Measurements from ENCODE around the gene QSOX2.

QSOX2 gene

DNA sequence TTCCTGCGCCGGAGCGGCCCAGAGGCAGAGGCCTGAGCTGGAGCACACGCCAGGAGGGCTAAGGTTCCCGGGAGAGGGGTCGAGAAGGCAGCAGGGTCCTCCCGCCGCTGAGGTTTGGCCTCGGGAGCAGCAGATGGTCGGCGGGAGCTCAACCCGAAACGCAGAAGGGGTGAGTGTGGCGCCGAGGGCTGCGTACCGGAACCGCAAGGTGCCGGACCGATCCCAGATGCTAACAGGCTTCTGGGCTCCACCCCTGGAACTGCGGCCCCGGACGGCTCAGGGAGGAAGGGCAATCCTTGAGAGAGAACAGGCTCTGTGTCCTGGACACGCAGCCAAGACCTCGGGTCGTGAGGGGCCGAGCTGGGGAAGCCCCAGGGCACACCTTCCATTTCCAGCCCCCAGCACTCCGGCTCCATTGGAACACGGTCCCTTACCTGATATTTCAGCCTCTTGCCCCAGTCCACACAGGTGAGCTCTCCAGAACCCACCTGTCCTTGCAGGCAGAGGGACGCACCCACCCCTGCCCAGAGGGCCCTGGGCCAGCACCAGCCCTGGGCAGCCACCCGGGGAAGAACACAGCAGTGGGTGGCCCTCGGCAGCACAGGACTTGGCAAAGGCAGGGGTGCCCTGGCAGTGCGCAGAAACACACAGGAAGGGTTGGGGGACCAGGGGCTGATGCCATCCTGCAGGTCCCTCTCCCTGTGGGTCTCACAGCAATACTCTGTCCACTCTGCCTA, 42.0 kb downstream of the QSOX2 start:
- DNase-seq (ENCODE audit: low read depth): no peak

GRCh38 chr9:136202454-136203407, 42.9 kb downstream of the QSOX2 start:
- no peak for DNase-seq (ENCODE audit: low read depth)

GRCh38 chr9:136201609-136202453, 43.8 kb downstream of the QSOX2 start:
- no peak for DNase-seq (ENCODE audit: low read depth)

GRCh38 chr9:136201174-136201573, 44.4 kb downstream of the QSOX2 start:
- DNase-seq (ENCODE audit: low read depth): no peak

GRCh38 chr9:136200424-136200823, 45.2 kb downstream of the QSOX2 start:
- DNase-seq (ENCODE audit: low read depth): no peak

DNA sequence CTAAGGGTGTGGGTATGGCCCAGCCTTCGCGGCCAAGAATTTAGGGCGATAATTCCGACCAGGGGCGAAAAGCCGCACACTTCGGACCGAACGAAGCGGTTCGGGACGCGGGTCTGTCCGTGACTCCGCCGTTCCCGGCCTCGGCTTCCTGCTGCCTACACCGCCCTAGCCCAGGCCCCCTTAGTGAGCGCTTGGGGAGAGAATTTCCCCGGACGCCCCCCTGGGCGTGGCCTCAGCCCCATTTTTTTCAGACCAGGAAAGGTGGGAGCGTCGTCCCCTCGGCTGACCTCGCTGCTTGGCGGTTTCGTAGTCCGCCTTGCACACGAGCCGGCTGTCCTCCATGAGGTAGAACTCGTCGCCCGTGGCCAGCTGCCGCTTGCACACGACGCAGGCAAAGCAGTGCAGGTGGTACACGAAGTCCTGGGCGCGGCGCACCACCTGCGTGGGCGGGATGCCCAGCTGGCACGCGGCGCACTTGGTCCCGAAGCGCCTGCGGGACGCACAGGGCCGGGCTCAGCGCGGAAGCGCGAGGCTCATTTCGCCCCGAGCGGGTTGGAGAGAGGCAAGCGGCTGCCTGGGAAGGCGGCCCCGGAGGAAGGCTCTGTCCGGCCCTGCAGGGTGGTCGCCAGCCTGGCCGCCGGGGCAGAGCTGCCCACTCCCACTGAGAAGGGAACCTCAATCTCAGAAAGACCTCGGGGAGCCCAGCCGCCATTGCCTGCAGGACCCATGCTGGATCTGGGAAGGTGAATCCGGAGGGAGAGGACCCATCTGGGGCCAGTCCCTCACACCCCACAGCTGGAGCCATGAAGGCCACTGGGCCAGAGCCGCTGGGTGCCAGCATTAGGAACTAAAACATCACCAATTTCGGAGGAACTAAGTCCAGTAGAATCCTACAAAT, 46.0 kb downstream of the QSOX2 start:
- no peak for DNase-seq (ENCODE audit: low read depth)

GRCh38 chr9:136198605-136199083, 47.0 kb downstream of the QSOX2 start:
- DNase-seq (ENCODE audit: low read depth): no peak

GRCh38 chr9:136197930-136198604, 47.5 kb downstream of the QSOX2 start:
- no peak for DNase-seq (ENCODE audit: low read depth)

GRCh38 chr9:136197084-136197875, 48.3 kb downstream of the QSOX2 start:
- no peak for DNase-seq (ENCODE audit: low read depth)

DNA sequence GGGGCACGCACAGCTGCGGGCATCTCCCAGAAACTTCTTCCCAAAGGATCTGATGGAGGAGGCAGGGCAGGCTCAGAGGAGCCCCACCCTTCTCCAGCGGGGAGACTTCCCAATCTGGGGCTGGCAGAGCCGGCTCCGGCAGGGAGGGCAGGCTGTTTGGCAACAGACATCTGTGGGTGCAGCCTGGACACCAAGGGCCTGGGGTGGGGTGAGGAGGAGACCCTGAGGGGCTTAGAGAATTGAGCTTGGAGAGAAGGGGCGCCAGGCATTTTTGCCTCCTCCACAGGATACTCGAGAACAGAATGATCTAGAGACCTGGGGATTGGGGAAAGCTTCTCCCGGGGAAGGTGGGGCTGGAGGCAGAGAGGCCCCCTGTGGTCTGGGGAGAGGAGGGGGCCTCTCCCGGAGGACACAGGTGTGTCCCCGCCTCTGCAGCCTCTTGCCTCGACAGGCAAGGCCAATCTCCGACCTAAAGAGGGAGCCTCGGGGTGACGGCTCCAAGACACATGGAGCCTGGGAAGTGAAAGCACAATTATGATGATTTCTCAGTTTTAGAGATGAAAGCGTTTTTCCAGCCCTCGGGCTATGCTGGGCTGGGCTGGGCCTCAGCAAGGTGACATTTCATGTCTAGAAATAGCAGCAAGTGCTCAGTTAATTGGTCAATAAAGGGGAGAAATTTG, 49.1 kb downstream of the QSOX2 start:
- DNase-seq (ENCODE audit: low read depth): no peak

DNA sequence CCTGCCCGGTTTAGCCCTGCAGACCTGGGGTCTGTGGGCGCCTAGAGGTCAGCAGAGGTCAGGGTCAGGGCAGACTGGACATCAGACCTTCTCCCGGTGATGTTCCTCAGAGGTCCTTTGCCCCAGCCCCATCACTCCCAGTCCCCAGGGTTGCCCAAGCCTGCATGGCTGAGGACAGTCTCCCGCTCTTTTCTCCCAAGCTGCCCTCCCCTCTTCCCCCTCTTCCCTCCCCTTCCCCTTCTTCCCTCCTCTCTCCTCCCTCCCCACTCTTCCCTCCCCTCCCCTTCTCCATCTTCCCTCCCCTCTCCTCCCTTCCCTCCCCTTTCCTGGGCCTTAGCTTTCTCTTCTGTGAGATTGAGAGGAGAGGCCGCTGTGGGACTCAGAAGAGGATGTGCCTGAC, 51.1 kb downstream of the QSOX2 start:
- DNase-seq (ENCODE audit: low read depth): no peak

DNA sequence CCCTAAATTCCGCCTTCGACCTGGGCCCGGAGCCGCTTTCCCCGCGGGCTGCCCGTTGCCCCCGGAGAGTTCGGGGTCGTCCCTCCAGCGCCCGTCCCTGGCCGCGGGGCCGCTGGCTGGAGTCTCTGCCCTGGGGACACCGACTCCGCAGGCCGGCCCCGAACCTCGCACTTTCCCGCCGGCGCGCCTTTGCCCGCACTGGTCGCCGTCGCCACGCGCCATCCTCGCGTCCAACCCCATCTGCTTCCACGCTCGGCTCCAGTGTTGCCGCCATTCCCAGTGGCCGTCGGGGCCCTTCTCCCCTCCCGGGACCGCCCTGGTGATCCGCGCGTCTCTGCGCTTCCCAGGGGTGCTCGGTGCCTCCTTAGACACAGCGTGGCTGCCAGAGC, 51.7 kb downstream of the QSOX2 start:
- no peak for DNase-seq (ENCODE audit: low read depth)

GRCh38 chr9:136193127-136193890, 52.3 kb downstream of the QSOX2 start:
- no peak for DNase-seq (ENCODE audit: low read depth)

DNA sequence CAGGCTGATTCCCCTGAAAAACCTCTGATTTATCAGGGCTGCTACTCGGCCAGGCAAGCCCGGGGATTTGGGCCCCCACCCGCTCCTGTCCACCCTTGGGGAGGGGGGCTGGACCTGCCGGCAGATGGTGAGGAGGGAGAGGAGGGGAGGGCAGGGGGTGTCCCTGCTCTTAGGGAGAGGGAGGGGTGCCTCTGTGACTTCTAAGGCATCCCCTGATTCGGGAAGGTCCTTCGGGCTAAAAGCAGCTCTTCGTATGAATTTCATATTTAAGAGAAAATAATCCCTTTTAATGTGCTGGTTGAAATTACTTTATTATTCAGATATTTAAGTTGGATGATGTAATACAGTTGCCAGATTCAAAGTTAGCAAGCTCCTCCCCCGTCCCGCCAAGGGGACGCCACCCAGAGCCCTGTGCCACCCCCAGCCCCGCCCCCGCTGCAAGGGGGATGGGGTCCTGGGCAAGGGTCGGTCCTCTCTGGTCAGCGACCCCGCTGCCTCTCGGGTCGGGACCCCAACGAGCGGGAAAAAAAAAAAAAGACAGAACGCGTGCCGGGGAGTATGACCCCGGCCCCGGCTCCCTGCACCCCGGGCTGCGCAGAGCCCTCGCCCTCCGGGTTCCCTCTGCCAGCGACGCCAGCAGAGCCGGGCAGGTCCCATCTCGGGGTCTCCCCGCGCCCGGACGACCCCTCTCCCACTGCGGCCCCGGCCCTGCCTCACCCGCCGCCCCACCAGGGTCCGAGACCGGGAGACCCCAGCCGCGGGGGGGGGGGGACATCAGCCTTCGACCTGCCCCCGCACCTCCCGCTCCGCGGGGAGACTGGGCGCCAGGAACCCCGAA, 53.1 kb downstream of the QSOX2 start:
- no peak for DNase-seq (ENCODE audit: low read depth)

DNA sequence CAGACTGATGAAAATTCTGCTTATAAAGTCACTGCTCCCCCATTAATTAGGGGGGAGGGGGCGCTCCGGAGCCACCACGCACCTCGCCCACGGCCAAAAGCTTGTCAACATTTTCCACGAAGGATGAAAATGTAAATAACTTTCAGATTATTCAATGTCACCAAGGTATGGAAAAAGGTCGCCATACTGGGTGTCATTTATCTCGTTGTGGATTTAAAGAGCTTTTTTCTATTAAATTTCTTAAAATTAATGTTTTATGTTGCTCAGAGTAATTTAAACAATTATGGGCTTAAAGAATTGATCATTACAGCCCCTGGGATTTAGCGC, 53.7 kb downstream of the QSOX2 start:
- no peak for DNase-seq (ENCODE audit: low read depth)

DNA sequence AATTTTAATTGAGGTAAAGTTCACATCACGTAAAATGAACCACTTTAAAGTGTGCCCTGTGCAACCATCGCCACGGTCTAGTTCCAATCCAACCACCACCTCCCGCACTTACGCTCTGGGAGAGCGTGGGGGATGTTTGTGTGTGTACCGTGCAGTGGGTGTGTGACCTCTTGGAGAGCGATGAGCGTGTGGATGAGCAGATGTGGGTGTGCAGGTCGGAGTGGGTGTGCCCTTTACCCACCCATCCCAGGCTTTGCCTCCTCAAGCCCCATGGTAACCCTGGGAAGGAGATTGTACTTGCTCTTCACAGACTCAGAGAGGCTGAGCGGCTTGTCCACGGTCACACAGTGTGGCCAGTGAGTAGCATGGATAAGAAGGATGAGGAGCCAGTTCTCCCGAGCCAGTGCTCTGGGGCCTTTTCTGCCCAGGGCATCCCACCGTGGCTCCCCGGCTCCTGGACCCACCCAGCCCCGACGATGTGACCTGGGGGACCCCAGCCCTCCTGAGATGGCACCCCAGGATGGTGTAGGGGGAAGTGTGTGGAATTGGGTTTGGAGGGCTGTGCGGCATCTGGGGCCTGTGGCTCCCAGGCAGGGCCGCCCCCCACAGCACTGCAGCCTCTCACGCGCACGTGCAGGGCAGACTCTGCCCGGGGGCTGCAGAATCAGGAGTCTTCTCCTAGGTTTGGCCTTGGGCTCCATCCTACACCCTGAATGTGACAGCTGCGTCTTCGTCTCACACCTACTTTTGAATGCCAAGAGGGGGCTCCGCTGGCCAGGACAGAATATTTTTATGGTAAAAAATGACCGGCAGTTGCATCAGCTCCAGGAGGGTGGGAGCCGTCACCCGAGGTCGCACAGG, 54.3 kb downstream of the QSOX2 start:
- DNase-seq (ENCODE audit: low read depth): no peak

- DNase-seq (ENCODE audit: low read depth): no peak
Measured at GRCh38 chr9:136190656-136191055, 55.0 kb downstream of the QSOX2 start.
